SKM-1 (cell line): ENCODE measurements around the gene FRA10AC1.

Source experiments
- DNase-seq: peaks from one replicate; lab custom pipeline; 2025; ENCODE audit not compliant: unreplicated experiment; lab: John Stamatoyannopoulos, UW

Gene FRA10AC1, protein sequence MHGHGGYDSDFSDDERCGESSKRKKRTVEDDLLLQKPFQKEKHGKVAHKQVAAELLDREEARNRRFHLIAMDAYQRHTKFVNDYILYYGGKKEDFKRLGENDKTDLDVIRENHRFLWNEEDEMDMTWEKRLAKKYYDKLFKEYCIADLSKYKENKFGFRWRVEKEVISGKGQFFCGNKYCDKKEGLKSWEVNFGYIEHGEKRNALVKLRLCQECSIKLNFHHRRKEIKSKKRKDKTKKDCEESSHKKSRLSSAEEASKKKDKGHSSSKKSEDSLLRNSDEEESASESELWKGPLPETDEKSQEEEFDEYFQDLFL

DNA sequence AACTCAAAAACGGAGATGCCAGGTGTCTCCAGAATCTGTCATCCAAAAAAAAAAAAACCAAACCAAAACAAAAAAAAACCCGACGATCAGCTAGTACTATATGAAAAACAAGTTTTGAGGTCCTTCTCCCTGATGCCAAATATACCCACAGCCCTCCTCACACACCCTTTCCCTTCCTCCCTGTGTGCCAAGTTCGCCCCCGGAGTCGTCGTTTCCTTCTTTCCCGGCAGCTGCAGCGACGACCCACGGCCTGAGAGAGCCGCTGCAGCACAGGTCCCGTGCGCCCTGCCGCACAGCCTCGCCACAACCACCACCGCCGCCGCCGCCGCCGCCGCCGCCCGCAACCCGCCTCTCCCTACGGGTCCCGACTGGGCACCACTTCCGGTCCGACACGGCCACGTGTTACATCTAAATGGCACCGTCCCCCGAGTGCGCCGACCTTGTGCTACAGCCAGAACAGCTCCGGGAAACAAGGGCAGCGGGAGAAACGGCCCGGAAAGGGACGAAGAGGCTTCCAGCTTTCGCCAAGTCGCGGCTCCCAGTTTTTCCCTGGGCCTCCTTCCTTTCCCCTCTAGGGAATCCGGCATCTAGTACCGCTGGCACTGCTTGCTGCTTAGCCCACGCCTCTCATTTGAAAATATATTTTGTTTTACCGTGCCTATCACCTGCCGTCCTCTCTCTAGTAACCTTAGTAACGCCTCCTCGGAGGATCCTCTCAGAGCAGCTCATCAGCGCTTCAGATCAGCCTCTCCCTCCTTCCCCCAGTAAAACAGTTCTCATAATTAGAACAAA, at the start of gene FRA10AC1:
TSS of gene FRA10AC1 (minus strand) at position 383 of the 792 bp plus-strand sequence. CDS start 2,486 bp downstream, outside the sequence.
- peak; percentile 72 for DNase-seq

DNA sequence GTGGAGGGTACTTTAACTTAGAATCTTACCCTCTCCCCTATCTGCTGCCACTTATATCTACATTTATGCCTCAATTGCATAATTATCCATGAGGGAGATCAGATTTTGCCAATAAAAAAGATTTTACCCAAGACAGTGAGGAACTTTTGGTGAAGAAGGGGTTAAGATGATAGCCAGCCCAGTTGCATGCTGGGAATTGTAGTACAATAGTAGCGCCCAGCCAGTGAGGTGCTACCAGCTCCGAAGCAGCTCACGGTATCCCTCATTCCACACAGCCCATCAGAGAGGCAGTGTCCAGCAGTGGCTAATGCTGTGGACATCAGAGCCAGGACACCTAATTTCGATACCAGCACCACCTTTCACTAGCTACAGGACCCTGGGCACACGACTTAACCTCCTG, 49.4 kb upstream of the FRA10AC1 start:
- DNase-seq = no peak

DNA sequence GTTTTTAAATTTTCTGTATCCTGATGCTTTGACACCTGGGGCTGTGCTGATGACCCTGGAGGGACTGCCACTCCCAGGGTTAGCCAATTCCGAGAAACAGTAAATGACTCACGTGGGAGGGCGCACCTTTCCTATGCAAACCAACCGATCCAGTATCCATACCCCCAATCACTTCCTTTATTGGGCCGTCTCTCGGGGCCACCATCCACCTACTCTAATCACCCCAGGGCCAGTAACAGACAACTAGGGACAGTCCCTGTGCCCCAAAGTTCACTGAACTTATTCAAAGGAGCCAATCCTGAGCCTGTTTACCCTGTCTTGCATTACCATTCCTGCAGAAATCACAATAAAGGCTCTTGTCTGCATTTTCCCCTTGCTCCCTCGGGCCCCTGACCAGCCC, 48.7 kb upstream of the FRA10AC1 start:
- DNase-seq = no peak

DNA sequence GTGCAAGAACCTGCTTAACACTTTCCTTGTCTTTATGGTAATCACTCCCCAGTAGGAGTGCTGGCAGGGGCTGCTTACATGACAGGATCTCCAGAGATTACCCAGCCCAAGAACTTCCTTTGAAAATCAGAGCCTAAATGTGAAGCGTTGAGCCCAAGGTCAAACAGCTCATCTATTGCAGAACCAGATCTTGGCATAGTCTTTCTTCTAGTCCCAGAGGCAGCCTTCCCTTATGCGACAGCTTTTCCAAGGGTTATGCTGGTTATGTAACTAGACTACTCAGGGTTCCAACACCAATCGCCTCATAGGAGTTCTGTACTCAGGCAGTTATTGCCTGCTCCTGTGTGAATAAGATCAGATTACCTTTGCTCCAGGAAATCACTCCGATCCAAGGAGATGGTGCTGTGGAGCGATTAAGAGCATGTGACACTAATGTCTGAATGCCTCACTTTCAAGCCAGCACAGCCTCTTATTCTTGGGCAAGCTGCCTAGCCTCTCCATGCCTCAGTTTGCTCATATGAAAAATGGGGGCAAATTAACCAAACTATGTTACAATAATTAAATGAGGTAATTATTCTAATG, 46.9 kb upstream of the FRA10AC1 start:
- no peak for DNase-seq

DNA sequence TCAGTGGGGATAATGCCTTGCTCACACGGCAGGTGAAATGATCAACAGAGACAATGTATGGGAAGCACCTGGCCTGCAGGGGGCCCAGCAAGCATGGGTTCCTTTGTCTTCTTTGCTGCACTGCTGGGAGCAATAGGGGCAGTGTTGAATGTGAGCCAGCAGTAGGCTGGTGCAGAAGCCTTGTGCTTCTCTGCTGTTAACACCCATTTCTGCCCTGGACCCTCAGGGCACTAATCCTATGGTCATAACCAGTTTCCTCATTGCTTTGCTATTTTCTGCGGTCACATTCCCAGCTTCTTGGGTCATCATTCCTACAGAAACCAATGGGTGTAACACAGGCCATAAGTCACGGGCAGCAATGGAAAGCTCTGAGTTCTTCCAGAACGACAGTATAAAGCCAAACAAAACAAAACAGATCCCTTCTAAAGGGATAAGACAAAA, 44.5 kb upstream of the FRA10AC1 start:
- DNase-seq = no peak

DNA sequence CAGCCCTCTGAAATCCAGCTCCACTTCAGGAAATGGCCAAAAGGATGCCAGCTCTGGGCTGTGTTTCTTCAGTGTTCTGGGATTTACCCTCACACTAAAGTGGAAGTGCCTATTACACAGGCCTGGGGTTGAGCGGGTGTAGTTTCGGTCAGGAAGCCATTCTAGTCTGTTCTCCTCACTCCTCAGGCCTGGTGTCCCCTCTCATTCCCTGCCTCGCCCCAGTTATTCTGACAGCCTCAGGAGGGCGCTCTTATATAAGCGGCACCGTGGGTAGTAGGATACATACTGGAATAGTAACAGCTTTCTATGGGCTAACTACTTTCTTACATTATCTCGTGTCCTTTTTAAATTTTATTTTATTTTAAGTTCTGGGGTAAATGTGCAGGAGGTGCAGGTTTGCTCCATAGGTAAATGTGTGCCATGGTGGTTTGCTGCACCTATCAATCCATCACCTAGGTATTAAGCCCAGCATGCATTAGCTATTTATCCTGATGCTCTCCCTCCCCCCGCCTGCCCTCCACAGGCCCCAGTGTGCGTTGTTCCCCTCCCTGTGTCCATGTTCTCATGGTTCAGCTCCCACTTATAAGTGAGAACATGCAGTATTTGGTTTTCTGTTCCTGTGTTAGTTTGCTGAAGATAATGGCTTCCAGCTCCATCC, 43.1 kb upstream of the FRA10AC1 start:
- DNase-seq = no peak

DNA sequence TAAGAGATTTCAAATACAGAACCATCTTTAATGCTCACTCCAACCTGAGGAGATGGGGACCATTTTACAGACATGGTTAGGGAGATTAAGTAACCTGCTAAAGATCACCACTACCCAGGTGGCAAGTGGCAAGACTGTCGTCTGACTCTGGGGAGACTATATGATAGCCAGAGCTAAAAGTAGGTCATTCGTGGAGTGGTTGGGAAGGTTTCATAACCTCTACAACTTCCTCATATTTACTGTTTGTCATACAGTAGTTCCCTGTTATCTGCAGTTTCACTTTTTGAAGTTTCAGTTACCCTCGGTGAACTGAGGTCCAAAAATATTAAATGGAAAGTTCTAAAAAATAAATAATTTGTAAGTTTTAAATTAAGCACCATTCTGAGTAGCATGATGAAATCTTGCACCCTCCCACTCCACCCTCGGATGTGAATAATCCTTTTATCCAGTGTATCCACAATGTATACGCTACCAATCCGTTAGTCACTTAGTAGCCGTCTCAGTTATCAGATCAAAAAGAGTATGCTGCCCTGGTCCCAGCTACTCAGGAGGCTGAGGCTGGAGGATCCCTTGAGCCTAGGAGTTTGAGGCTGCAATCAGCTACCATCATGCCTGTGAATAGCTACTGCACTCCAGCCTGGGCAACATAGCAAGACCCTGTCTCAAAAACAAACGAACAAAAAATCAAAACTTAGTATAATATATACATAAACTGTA, 40.4 kb upstream of the FRA10AC1 start:
- DNase-seq = peak; percentile 76

DNA sequence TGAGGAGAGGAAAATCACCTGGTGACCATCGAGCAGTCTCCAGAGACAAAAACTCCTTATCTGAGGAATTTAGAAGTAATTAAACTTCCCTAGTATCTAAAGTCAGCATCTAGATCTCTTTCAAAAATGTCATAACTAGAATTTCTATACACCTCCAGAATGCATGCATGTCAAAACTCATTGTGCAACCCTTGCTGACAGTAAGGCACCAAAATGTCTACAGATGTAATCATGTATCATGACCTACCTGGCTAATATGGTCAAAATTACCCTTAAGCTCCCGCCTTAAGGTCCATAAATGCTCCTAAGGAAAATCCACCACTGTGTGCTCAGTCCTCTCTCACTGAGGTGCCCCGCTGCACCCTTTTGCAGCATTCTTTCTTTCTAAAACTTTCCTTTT, 39.0 kb upstream of the FRA10AC1 start:
- no peak for DNase-seq

DNA sequence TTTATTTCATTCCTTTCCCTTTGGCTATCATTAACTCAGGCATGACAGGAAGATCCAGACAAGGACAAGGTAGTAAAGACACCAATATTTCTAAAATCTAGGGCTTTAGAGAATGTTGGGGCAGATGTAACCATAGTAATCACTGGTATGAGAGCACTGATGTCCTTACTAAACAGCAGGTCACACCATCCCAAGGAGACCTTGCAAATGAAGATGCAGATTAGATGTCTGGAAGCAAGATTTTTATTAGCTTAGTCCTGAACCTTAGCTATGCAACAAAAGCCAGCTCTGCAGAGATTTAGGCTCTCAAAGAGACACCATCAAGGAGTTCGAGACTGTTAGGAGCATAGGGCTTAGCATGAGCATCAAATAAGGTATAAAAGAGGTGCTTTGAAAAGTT, 23.6 kb upstream of the FRA10AC1 start:
- DNase-seq = no peak

DNA sequence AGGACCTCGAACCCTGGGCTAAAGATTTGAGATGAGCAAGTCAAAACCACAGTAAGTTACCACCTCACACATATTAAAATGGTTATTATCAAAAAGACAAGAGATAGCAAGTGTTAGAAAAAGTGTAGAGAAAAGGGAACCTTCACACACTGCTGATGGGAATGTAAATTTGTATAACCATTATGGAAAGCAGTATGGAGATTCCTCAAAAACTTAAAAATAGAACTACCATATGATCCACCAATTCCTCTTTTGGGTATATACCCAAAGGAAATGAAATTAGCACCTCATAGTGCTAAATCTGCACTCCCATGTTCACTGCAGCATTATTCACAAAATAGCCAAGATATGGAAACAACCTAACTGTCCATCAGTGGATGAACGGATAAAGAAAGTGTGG, 20.8 kb upstream of the FRA10AC1 start:
- no peak for DNase-seq

DNA sequence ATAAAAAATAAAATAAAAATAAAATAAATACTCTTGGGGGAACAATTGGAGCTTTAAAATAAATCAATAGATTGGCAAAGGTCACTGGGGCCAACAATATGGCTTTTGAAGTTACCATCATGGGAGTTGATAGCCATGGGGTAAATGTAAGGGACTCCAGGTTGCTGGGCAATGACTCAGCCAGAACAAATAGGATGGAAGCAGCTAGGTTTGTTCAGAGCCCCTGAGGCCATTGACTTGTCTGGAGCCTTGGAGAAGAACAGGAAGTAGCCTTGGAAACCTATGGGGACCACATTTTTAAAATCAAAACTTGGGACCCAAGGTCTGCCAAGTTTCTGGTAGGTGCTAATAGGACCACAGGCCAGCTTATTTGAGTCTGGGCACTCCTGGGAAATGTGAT, 20.2 kb upstream of the FRA10AC1 start:
- DNase-seq = no peak

DNA sequence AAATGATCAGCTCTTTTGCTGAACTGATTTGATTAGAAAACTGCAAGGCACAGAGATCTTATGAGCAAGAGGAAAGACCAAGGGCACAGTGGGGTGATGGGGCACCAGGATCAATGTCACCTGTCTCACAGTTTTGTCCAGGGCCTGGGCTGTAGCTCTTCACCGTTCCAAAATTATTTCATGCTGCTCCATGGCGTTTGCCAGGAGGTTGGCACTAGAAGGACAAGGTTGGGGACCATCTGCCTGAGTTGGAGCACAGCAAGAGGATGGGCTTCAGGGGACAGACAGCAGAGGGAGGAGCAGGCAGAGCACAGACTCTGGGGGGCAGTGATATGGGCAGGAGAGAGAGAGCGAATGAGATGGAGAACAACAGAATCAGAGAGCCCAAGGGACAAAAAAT, 17.5 kb upstream of the FRA10AC1 start:
- no peak for DNase-seq

DNA sequence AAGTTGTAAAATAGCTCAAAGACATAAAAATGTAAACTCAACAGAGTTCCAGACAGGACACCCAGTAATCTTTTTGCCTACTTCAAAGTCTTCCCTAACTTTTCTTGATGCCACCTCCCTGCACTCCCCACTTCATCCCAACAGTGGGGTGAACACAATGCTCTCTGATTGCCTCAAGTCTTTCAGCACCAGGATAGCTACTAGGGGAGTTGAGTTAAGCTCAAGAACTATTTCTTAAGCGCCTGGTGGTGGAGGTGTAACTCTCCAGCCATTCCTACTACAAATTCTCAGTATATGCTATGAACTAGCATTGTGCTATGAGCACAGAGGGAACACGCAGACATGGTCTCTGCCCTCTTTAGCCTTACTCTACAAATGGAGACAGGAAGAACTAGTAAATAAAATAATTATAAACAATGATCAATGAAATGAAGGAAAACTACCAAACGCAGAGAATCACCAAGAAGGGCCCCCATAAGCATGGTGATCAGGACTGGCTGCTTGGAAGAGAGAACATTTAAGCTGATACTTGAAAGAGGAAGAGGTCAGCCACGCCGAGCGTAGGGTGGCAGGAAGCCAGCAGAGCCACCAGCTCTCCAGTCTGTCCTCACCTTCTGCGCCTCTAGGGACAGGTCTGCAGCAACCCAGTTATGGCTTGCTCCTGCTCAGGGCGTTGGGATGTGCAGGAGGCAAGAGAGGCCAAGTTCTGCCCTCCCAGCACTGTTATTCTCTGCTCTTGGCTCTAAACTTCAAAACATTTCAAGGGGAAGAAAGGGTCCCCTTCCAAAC, 16.7 kb upstream of the FRA10AC1 start:
- peak; percentile 30 for DNase-seq

DNA sequence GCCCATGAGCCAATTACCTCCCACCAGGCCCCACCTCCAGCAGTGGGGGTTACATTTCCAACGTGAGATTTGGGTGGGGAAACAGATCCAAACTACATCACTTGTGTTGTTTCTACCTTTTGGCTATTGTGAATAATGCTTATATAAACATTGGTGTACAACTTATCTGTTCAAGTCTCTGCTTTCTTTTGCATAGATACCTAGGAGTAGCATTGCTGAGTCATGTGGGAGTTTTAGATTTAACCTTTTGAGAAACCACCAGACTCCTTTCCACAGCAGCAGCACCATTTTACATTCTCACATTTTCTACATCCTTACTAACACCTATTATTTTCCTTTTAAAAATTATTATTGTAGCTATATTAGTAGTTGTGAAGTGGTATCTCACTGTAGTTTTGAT, 14.4 kb upstream of the FRA10AC1 start:
- DNase-seq = no peak

DNA sequence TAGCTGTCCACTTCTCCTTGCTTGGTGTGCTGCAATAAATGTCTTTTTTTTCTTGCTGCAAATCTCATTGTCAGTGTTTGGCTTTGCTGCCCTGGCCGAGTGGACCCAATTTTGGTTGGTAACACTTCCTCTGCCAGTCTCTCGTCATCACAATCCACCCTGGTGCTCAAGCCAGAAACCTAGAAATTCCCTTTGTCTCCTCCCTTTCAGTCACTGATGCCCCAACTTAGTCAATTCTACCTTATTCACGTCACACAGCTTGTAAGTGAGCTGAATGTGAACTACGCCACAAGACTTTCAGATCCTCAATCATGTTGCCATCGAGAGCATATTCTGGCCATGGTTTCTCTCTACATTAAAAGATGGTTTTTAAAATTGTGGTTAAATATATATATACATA, 13.0 kb upstream of the FRA10AC1 start:
- no peak for DNase-seq

DNA sequence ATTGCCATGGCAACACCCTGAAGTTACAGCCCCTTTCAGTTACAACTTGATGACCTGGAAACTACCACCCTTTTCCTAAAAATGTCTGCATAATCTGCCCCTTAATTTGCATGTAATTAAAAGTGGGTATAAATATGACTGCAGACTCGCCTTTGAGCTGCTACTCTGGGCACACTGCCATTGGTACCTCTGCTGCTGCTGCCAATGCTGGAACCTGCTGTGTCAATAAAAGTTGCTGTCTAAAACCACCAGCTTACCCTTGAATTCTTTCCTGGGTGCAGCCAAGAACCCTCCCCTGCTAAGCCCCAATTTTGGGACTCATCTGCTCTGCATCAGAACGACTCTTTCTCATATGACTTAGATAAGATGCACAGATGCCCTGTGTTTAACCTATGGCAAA, 10.2 kb upstream of the FRA10AC1 start:
- no peak for DNase-seq

DNA sequence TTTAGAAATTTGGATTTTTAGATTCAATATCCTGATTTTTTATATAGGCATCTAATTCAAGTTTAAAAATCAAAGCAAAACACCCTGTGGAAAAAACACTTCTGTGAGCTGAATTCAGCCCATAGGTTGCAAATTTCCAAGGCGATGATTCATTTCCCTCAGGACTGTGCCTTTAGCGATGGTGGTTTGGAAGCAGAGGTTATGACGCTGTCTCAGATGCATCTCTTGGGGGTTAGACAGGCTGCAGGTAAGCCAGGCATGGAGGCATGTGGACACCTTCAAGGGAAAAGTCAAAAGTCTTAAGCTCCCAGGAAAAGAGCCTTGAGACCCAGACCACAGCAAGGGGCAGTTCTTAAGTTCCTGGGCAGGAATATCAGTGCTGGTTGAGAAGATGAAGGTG, 9.5 kb upstream of the FRA10AC1 start:
- DNase-seq = no peak

DNA sequence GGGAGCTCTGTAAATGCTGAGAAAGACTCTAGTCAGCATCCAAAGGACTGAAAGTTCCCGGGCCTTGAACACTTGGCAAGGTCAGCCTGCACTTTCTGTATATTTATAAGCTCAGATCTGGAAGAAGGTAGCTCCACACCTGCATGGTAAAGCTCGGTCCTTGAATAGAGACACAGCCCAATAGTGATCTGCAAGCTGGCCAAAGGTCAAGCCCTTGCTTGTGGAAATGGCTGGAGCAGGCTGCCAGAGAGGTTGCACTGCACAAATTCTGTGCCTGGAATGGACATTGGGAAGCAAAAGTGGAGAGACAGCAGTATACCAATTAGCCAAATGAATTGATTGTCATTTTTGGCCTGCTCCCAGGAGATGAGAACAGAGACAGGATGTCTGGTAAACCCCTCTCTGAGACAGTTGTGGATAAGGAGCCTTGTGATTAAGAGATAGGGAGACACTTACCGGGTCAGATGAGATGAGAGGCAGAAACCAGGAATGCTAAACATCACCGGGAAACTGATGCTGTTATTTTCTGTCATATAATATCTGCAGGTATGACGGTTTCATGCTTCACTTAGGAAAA, 8.0 kb upstream of the FRA10AC1 start:
- DNase-seq = no peak

DNA sequence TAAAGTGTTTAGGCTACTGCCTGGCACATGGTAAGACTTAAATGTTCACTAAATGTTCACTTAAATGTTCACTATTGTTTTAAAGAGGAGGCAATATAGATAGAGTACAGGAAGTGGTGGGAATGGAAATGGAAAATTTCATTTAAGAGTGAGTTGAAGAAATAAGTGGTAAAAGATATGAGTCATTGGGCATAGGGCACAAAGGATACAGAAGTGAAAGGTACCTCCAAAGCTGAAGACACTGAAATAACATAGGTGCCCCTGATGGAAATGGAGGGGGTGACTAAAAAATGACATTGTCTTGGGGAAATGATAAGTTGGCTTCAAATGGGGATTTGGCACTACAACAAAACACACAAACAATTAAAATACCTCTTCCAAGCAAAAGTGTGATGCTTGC, 5.2 kb upstream of the FRA10AC1 start:
- no peak for DNase-seq

DNA sequence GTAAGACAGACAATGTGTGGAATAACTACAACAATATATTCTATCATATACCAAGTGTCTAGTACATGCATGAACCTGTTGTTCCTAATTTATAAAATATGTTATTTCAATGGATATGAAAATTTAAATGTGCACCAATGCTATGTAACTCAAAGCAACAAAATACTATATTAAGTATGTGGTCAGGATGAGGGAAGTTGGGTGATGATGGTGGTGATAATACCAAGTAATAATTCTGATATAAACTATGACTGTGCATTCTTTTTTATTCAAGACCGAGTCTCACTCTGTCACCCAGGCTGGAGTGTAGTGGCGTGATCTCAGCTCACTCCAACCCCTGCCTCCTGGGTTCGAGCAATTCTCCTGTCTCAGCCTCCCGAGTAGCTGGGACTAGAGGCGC, 2.1 kb upstream of the FRA10AC1 start:
- no peak for DNase-seq
